Activated T-helper 2 cell treated with anti-CD3 and anti-CD28 coated beads, Interferon-gamma antibody, Interleukin-2, Interleukin-4, amounts not matched to agents 10 μg/mL and 5 μg/mL and 100 μg/mL, durations not matched to agents 14 hours and 24 hours and 36 hours (primary cell): ENCODE data around the gene IDH2. TPM values are rescaled to one million over a fixed set of nuclear protein-coding genes. Genes with fewer than 3 reads are reported as not detected.
"Not testable (repeated sequence)": the region's sequence is repeated elsewhere in the genome, so short reads cannot be mapped to it uniquely, and the experiment has no call there.

Experiments
- DNase-seq: peaks from one replicate; pipeline ENCODE4 v3.0.0; 2021; ENCODE audit warnings: low spot score
- H3K27ac Mint-ChIP-seq: one replicate; pipeline ENCODE4 v1.8.0; 2021; ENCODE audit warnings: mixed read lengths
- H3K27me3 Mint-ChIP-seq: one replicate; pipeline ENCODE4 v1.8.0; 2021; ENCODE audit warnings: low read depth, mixed read lengths
- H3K36me3 Mint-ChIP-seq: one replicate; pipeline ENCODE4 v1.8.0; 2021; ENCODE audit warnings: low read depth, mixed read lengths
- H3K4me1 Mint-ChIP-seq: one replicate; pipeline ENCODE4 v1.8.0; 2021; ENCODE audit warnings: low read depth, mixed read lengths
- H3K4me3 Mint-ChIP-seq: one replicate; pipeline ENCODE4 v1.8.0; 2021; ENCODE audit warnings: low read depth, mild to moderate bottlenecking, moderate library complexity, mixed read lengths
- H3K9me3 Mint-ChIP-seq: one replicate; pipeline ENCODE4 v1.8.0; 2021; ENCODE audit warnings: mixed read lengths
- intact Hi-C: fragments of 100-400 bp; cut with micrococcal nuclease; formaldehyde crosslinking; loops from one replicate; pipeline ENCODE4 v1.15.1; 2023
- total RNA-seq: library from RNA; stranded (reverse); gene quantifications from 2 replicates; pipeline ENCODE4 v1.2.3, GENCODE V29; 2022

The IDH2 gene
- 139 and 141 TPM in 2 replicates for total RNA-seq

DNA sequence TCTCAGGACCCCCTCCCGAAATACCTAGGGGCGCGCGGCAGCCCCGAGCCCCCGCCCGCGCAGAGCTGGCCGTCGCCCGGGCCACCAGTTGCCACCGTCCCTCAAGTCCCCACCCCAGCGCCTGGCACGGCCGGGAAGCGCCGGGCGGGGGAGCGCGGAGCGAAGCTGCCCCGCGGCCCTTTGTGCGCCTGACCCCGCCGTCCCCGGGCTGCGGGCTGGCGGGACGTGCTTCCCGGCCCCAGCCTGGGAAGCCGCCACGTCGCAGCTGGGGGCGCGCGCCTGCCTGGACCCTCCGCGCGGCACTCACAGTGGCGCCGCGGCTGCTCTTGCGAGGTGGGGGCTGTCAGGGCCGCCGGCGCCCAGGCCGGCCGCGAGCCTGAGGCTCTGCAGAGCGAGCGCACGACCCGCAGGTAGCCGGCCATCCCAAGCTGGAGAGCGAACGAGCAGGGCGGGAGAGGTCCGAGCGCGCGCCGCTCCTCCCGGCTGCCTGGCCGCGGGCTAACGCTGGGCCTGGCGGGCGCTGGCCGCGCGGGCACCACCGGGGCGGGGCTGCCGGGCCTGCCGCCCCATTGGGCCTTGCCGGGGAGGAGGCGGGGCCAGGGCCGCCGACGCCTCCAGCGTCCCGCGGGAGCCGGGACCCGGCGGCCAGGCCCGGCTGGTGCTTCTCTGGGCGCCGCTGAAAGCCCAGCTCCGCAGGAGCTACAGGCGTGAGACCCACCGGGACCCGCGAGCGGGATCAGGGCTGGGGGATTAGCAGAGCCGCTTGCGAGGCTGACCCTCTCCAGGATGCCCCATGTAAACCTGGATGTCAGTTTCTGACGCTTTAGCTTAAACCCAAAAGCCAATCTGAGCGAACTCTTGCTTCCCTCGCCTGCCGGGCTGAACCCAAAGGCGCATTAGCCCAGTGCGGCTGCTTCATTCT lies at the start of gene IDH2:
Gene IDH2 (minus strand): TSS at position 500 of the 922 bp plus-strand sequence. CDS start 78 bp downstream, at position 422.
- peaks cover 14% of the 10 kb centered on the region for H3K36me3 Mint-ChIP-seq
- peaks cover 54% of the 10 kb centered on the region for H3K4me1 Mint-ChIP-seq
- H3K27ac Mint-ChIP-seq = peak within 1 kb of the TSS; percentile 91
- intact Hi-C loops = no loop called here
- no peaks in the 10 kb centered on the region for H3K9me3 Mint-ChIP-seq
- DNase-seq = peak; percentile 73
- peak within 1 kb of the TSS; percentile 90 for H3K4me3 Mint-ChIP-seq
- peaks cover 15% of the 10 kb centered on the region for H3K27me3 Mint-ChIP-seq

DNA sequence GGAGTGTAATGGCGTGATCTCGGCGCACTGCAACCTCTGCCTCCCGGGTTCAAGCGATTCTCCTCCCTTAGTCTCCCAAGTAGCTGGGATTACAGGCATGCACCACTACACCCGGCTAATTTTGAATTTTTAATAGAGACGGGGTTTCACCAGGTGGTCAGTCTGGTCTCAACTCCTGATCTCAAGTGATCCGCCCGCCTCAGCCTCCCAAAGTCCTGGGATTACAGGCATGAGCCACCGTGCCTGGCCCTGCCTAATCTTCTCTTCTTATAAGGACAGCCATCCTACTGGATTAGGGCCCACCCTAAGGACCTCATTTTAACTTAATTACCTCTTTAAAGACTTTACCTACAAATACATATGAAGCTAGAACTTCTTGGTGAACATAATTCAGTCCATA lies 48.3 kb upstream of the IDH2 start:
- H3K9me3 Mint-ChIP-seq, H3K27me3 Mint-ChIP-seq, H3K4me3 Mint-ChIP-seq, H3K36me3 Mint-ChIP-seq, intact Hi-C loops, DNase-seq, H3K27ac Mint-ChIP-seq: not testable (repeated sequence)
- peaks cover 15% of the 10 kb centered on the region for H3K4me1 Mint-ChIP-seq

GRCh38 chr15:90149609-90150340 lies 47.5 kb upstream of the IDH2 start:
- H3K36me3 Mint-ChIP-seq = no peaks in the 10 kb centered on the region
- no peaks in the 10 kb centered on the region for H3K9me3 Mint-ChIP-seq
- DNase-seq = no peak
- no peak overlapping the region for H3K27ac Mint-ChIP-seq
- intact Hi-C loops = no loop called here
- no peak overlapping the region for H3K4me3 Mint-ChIP-seq
- no peaks in the 10 kb centered on the region for H3K27me3 Mint-ChIP-seq
- peaks cover 18% of the 10 kb centered on the region for H3K4me1 Mint-ChIP-seq

DNA sequence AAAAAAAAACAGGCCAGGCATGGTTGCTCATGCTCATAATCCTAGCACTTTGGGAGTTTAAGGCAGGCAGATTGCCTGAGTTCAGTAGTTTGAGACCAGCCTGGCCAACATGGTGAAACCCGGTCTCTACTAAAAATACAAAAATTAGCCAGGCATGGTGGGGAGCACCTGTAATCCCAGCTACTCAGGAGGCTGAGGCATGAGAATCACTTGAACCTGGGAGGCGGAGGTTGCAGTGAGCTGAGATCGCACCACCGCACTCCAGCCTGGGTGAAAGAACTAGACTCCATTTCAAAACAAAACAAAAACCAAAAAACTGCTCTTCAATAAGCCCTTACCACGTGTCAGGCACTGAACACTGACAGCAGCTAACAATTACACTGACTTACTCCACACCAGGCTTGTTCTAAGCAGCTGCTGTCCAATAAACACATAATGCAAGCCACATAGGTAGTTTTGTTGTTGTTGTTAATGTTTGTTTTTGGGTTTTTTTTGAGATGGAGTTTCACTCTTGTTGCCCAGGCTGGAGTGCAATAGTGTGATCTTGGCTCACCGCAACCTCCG lies 44.0 kb upstream of the IDH2 start:
- H3K36me3 Mint-ChIP-seq, H3K9me3 Mint-ChIP-seq, DNase-seq, H3K27ac Mint-ChIP-seq, H3K4me3 Mint-ChIP-seq, H3K27me3 Mint-ChIP-seq, intact Hi-C loops: not testable (repeated sequence)
- peaks cover 28% of the 10 kb centered on the region for H3K4me1 Mint-ChIP-seq

DNA sequence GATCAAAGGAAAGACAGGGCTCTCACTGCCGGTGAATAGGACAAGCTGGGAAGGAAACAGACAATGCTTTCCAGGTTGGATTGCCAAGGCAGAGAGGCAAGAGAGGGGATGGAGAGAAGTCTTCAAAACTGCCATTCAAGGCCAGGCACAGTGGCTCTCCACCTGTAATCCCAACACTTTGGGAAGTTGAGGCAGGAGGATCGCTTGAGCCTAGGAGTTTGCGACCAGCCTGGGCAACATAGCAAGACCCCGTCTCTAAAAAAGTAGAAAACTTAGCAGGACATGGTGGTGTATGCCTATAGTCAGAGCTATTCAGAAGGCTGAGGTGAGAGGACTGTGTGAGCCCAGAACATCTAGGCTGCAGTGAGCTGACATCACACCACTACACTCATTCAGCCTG lies 43.5 kb upstream of the IDH2 start:
- Mint-ChIP-seq H3K4me1 (peaks cover 28% of the 10 kb centered on the region), H3K27ac (no peak overlapping the region), H3K27me3 (no peaks in the 10 kb centered on the region), H3K9me3 (no peaks in the 10 kb centered on the region), H3K4me3 (no peak overlapping the region), H3K36me3 (no peaks in the 10 kb centered on the region)
- no peak for DNase-seq
- intact Hi-C loops = no loop called here

- H3K4me3 Mint-ChIP-seq = no peak overlapping the region
- intact Hi-C loops = no loop called here
- H3K27ac Mint-ChIP-seq = no peak overlapping the region
- H3K27me3 Mint-ChIP-seq = no peaks in the 10 kb centered on the region
- no peak for DNase-seq
- peaks cover 28% of the 10 kb centered on the region for H3K4me1 Mint-ChIP-seq
- no peaks in the 10 kb centered on the region for H3K9me3 Mint-ChIP-seq
- no peaks in the 10 kb centered on the region for H3K36me3 Mint-ChIP-seq
These were observed 43.0 kb upstream of the IDH2 start for GRCh38 chr15:90145259-90145658.

DNA sequence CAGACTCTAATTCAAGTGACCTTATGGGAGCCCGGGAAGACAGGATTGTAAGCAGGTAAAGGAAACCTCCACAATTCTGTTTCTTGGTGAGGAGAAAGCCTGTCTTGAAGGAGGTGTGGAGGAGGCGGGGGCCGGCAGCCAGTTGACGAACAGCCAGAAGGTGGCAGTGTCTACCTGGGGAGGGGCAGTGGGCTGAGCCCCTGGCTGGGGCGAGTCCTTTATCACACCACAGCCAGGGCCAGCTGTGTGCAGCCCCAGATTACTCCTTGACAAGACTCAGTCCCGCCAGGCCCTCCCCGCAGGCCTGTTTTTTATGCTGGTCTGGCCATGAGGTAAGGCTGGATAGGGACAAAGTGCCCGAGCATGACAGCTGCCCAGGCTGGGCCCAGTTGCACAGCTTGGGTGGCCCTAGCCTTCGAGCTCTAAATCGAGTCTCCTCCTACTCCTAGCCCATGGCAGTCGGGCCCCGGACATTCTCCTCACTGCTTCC lies 40.9 kb upstream of the IDH2 start:
- peaks cover 4% of the 10 kb centered on the region for H3K9me3 Mint-ChIP-seq
- no peaks in the 10 kb centered on the region for H3K36me3 Mint-ChIP-seq
- H3K4me3 Mint-ChIP-seq = no peak overlapping the region
- peak overlapping the region; percentile 54 for H3K27ac Mint-ChIP-seq
- H3K27me3 Mint-ChIP-seq = no peaks in the 10 kb centered on the region
- DNase-seq = peak; percentile 70
- intact Hi-C loops = loop anchor here (1.0 to 5.0 kb wide), 5 partner anchors 34 to 251 kb away; partner anchors contain the start of gene AP3S2
- peaks cover 27% of the 10 kb centered on the region for H3K4me1 Mint-ChIP-seq

DNA sequence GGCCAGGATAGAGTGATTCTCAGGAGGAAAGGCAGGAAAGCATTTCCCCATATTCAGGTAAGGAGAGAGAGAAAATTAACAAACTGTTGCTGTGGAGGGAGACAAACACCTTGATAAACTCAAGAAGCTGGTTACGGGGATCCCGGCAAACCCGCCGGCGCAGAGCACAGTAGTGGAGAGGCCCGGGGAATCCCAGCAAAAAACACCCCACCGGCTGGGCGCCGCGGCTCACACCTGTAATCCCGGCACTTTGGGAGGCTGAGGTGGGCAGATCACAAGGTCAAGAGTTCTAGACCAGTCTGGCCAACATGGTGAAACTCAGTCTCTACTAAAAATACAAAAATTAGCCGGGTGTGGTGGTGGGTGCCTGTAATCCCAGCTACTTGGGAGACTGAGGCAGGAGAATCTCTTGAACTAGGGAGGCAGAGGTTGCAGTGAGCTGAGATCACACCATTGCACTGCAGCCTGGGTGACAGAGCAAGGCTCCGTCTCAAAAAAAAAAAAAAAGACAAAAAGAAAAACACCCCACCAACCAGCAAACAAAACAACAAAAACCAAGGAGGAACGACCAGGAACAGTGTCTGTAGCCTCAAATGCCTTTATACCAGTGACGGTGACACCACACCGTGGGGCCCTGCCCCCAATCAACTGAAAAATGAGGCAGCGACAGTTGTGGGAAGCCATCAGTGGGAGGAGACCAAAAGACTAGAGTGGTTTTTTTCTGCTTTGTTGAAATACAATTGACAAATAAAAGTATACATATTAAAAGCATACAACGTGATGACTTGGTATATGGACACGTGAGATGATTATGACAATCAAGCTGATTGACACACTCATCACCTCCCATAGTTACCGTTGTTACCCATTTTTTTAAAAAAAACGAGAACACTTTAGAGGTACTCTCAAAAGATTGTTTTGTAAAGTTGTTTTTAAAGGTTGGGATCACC lies 40.2 kb upstream of the IDH2 start:
- Mint-ChIP-seq H3K27ac (peak overlapping the region; percentile 74), H3K4me3 (no peak overlapping the region)

DNA sequence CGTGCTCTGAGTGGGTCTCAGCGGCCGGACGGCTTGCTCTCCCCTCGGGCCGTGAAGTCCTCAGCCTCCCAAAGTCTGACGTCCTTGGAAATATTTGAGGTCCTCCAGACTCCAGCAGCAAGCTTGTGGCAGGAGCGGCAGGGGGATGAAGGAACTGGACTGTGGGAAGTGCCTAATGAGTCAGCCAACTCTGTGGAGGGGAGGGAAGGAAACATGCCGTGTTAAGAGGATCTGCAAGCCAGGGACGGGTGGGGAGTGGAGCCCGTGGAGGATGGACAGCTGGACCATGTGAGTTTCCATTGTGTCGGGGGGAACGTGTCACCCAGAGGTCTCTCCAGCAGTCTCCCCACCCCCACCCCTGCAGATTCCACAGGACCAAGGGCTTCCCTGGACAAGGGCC lies 39.4 kb upstream of the IDH2 start:
- H3K27me3 Mint-ChIP-seq = no peaks in the 10 kb centered on the region
- DNase-seq = no peak
- intact Hi-C loops = loop anchor here (2.0 to 5.0 kb wide), 4 partner anchors 36 to 249 kb away; partner anchors contain the start of gene AP3S2
- H3K9me3 Mint-ChIP-seq = peaks cover 4% of the 10 kb centered on the region
- H3K36me3 Mint-ChIP-seq = no peaks in the 10 kb centered on the region
- peaks cover 27% of the 10 kb centered on the region for H3K4me1 Mint-ChIP-seq
- peak overlapping the region; percentile 24 for H3K27ac Mint-ChIP-seq
- H3K4me3 Mint-ChIP-seq = no peak overlapping the region

More for the DNA sequence above, 40.2 kb upstream of the IDH2 start:
- intact Hi-C loops = loop anchor here (1.0 to 5.0 kb wide), 5 partner anchors 35 to 250 kb away; partner anchors contain the start of gene AP3S2
- peaks cover 27% of the 10 kb centered on the region for H3K4me1 Mint-ChIP-seq
- DNase-seq = peak; percentile 61
- no peaks in the 10 kb centered on the region for H3K27me3 Mint-ChIP-seq
- H3K9me3 Mint-ChIP-seq = peaks cover 4% of the 10 kb centered on the region
- H3K36me3 Mint-ChIP-seq = no peaks in the 10 kb centered on the region

- H3K36me3 Mint-ChIP-seq, H3K27me3 Mint-ChIP-seq, H3K9me3 Mint-ChIP-seq, H3K4me3 Mint-ChIP-seq, intact Hi-C loops, H3K27ac Mint-ChIP-seq: not testable (repeated sequence)
- peaks cover 24% of the 10 kb centered on the region for H3K4me1 Mint-ChIP-seq
- peak; percentile 32 for DNase-seq
These were observed 37.3 kb upstream of the IDH2 start for GRCh38 chr15:90139549-90139948.

DNA sequence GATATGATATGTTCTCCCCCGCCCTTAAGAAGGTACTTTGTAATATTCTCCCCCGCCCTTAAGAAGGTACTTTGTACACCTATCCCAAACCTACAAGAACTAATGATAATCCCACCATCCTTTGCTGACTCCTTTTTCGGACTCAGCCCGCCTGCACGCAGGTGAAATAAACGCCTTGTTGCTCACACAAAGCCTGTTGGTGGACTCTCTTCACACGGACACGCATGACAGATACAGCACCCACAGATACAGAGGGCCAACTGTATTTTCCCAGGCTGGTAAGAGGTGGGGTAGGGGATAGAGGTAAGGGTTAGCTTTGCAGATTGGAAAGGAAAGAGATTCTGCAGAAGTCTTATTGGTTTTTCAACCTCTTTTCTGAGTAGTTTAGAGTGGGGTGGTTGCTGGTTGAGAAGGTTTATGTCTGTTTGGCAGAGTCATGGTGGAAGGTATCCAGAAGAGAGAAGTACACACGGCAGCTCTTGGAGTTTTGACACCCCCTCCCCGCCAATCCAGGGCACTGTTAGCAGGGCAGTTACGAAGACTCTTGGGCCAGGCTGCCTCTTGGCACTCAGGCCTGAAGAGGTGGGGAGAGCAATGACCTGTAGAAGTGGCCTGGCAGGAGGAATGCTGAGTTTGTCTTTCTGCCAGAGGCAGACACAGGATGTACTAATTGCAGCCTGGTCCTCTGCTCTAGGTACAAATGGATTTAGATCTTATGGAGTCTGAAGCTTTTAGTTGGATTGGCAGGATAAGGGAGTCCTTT lies 36.0 kb upstream of the IDH2 start:
- intact Hi-C loops = no loop called here
- Mint-ChIP-seq H3K9me3 (peaks cover 4% of the 10 kb centered on the region), H3K4me3 (no peak overlapping the region), H3K4me1 (peaks cover 21% of the 10 kb centered on the region), H3K27me3 (peaks cover 13% of the 10 kb centered on the region), H3K36me3 (no peaks in the 10 kb centered on the region), H3K27ac (no peak overlapping the region)
- DNase-seq = no peak
